GM08714 (cell line): ENCODE results near the gene OR2AT4.

Experiments
- H3K4me3 ChIP-seq: fragments of 200-500 bp; sonication (Bioruptor generic); 2 replicates; pipeline ENCODE4 v1.5.1; 2014; ENCODE audit warnings: mild to moderate bottlenecking, low read length, inconsistent platforms
- ZNF274 ChIP-seq: IDR thresholded peaks from 2 replicates; pipeline ENCODE4 v1.6.1; 2012; ENCODE audit warnings: mild to moderate bottlenecking, low read depth, low read length

OR2AT4 gene

GRCh38 chr11:75035911-75036565, 60.6 kb downstream of the OR2AT4 start:
- H3K4me3 ChIP-seq: no peak overlapping the region
- no peak for TF ChIP-seq ZNF274

GRCh38 chr11:75035256-75035655, 61.4 kb downstream of the OR2AT4 start:
- TF ChIP-seq ZNF274: no peak
- H3K4me3 ChIP-seq: no peak overlapping the region

GRCh38 chr11:75033916-75034315, 62.8 kb downstream of the OR2AT4 start:
- TF ChIP-seq ZNF274: no peak
- no peak overlapping the region for H3K4me3 ChIP-seq

- TF ChIP-seq ZNF274: no peak
- H3K4me3 ChIP-seq: no peak overlapping the region
These were observed 64.1 kb downstream of the OR2AT4 start for GRCh38 chr11:75032550-75032935.

GRCh38 chr11:75031771-75032549, 64.7 kb downstream of the OR2AT4 start:
- H3K4me3 ChIP-seq: no peak overlapping the region
- no peak for TF ChIP-seq ZNF274
